ENCODE measurements around the gene ATPAF2. TPM values are rescaled to one million over a fixed set of nuclear protein-coding genes. Genes with fewer than 3 reads are reported as not detected.

Gene ATPAF2
- total and polyA plus RNA-seq, 10 of the 15 experiments (the other 5 are each of a cell fraction or from before 2014, with no cell fraction given) = 6.5 to 33.0 (median 26.5) TPM

DNA sequence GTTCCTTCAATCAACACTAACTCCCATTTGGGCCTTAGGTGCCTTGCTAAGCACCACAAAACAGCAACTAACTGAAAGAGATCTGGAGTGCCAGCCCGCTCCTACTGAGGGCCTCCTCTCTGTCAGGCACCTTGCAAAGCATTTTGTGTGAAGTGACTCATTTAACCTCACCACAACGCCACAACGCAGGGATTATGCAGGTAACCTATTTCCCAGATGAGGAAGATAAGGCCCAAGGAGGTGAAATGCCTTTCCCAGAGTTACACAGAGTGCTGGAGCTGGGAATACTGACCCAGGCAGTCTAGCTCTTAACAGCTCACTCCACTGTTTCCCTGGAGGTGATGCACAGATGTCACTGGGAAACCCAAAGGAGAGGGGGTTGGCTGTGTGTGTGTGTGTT lies 33.5 kb downstream of the ATPAF2 start:
- ChIA-PET CTCF (interaction anchor here (2.3 kb wide), 1 partner anchor 21 kb away, joined by 6 read pairs; no protein-coding TSS in a partner anchor), POLR2A (no interaction called here), SMC1A (ENCODE audit: uncharacterized antibody, unreplicated experiment) (no interaction called here), RAD21 (ENCODE audit: unreplicated experiment) (no interaction called here)
- in situ Hi-C loops (cut with MboI) = no loop called here
- H2AFZ ChIP-seq (ENCODE audit: control insufficient read depth, low read depth, low read length) = no peak overlapping the region
- 74% methylated on average over 3 of the region's 3 CpGs for WGBS (ENCODE audit: insufficient coverage, insufficient replicate concordance, low lambda C conversion rate, missing lambda C conversion rate)
- DNase-seq (ENCODE audit: low read depth, low spot score) (no peak), FAIRE-seq (no peak), ATAC-seq (no peak)
- H3K27ac ChIP-seq (ENCODE audit: control insufficient read depth, insufficient read depth) = no peak overlapping the region
- intact Hi-C loops (cut with micrococcal nuclease; ENCODE audit: unreplicated experiment) = loop anchor here (10.0 kb wide), 1 partner anchor 671 kb away; no protein-coding TSS in a partner anchor
- no TSS peak for BruUV-seq (replicated peaks)
- H4K20me1 ChIP-seq (ENCODE audit: control insufficient read depth, insufficient read depth) = no peaks in the 10 kb centered on the region
- H3K4me1 ChIP-seq (ENCODE audit: control insufficient read depth, insufficient read depth, low read length) = no peaks in the 10 kb centered on the region
- peaks cover 0 to 3% of the 10 kb centered on the region in 2 experiments; a peak in 1 of 4 replicates for H3K36me3 ChIP-seq (ENCODE audit: control insufficient read depth in 2 of 2, insufficient read depth in 2 of 2, low read length in 1 of 2)
- H3K79me2 ChIP-seq (ENCODE audit: control insufficient read depth, insufficient read depth, low read length) = no peaks in the 10 kb centered on the region
- no peaks in the 10 kb centered on the region for H3K9me3 ChIP-seq (replicated peaks; ENCODE audit: control insufficient read depth, insufficient read depth, low read length)
- no peaks in the 10 kb centered on the region for H3K27me3 ChIP-seq (replicated peaks in 1 of 2; ENCODE audit: control insufficient read depth in 2 of 2, insufficient read depth in 2 of 2, low read length in 1 of 2)
- no peak overlapping the region for H3K9ac ChIP-seq (ENCODE audit: control insufficient read depth, insufficient read depth, low read length)
- H3K4me3 ChIP-seq = no peak overlapping the region
- H3K4me2 ChIP-seq (ENCODE audit: control insufficient read depth, insufficient read depth) = no peak overlapping the region
- TF ChIP-seq YBX1 (IDR thresholded peaks at IDR 0.05) = no peak
- no peak for TF ChIP-seq TCF7 (IDR thresholded peaks at IDR 0.05; ENCODE audit: borderline replicate concordance)
- no peak for TF ChIP-seq CUX1 (IDR thresholded peaks at IDR 0.05; ENCODE audit: insufficient replicate concordance, low read depth, low read length)
- TF ChIP-seq SMARCA5 (IDR thresholded peaks at IDR 0.05) = no peak
- TF ChIP-seq, protein P1, sequence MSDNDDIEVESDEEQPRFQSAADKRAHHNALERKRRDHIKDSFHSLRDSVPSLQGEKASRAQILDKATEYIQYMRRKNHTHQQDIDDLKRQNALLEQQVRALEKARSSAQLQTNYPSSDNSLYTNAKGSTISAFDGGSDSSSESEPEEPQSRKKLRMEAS (IDR thresholded peaks at IDR 0.05; ENCODE audit: low read depth, low read length) = no peak
- TF ChIP-seq, protein P2, sequence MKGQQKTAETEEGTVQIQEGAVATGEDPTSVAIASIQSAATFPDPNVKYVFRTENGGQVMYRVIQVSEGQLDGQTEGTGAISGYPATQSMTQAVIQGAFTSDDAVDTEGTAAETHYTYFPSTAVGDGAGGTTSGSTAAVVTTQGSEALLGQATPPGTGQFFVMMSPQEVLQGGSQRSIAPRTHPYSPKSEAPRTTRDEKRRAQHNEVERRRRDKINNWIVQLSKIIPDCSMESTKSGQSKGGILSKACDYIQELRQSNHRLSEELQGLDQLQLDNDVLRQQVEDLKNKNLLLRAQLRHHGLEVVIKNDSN (IDR thresholded peaks at IDR 0.05; ENCODE audit: borderline replicate concordance, extremely low read length, insufficient read depth, low read depth, low read length) = no peak
- no peak for TF ChIP-seq FOS (IDR thresholded peaks at IDR 0.05; ENCODE audit: borderline replicate concordance, extremely low read depth, insufficient read length)
- no peak for TF ChIP-seq ZNF592 (IDR thresholded peaks at IDR 0.05)
- TF ChIP-seq DPF2 (IDR thresholded peaks at IDR 0.05) = no peak
- TF ChIP-seq, protein P3, sequence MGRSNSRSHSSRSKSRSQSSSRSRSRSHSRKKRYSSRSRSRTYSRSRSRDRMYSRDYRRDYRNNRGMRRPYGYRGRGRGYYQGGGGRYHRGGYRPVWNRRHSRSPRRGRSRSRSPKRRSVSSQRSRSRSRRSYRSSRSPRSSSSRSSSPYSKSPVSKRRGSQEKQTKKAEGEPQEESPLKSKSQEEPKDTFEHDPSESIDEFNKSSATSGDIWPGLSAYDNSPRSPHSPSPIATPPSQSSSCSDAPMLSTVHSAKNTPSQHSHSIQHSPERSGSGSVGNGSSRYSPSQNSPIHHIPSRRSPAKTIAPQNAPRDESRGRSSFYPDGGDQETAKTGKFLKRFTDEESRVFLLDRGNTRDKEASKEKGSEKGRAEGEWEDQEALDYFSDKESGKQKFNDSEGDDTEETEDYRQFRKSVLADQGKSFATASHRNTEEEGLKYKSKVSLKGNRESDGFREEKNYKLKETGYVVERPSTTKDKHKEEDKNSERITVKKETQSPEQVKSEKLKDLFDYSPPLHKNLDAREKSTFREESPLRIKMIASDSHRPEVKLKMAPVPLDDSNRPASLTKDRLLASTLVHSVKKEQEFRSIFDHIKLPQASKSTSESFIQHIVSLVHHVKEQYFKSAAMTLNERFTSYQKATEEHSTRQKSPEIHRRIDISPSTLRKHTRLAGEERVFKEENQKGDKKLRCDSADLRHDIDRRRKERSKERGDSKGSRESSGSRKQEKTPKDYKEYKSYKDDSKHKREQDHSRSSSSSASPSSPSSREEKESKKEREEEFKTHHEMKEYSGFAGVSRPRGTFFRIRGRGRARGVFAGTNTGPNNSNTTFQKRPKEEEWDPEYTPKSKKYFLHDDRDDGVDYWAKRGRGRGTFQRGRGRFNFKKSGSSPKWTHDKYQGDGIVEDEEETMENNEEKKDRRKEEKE (IDR thresholded peaks at IDR 0.05) = no peak
